ENCODE measurements around the gene CHST5.

The CHST5 gene

GRCh38 chr16:75566040-75566757, 30.3 kb upstream of the CHST5 start, which contains the start of gene GABARAPL2:
Gene GABARAPL2 (plus strand): TSS chr16:75566379. CDS start chr16:75566487, 108 bp downstream.
- TF ChIP-seq CTCF (IDR thresholded peaks at IDR 0.05; ENCODE audit: extremely low read depth, insufficient read depth, missing control alignments), result no peak
- in situ Hi-C loops (cut with MboI; ENCODE audit: low pct_unique_long_range_greater_than_20kb, low sequenced_read_pairs, unreplicated experiment), result no loop called here
- DNase-seq (ENCODE audit: low spot score), result peak; percentile 91

- in situ Hi-C loops (cut with MboI; ENCODE audit: low pct_unique_long_range_greater_than_20kb, low sequenced_read_pairs, unreplicated experiment), result no loop called here
- no peak for DNase-seq (ENCODE audit: low spot score)
These were observed 29.7 kb upstream of the CHST5 start for GRCh38 chr16:75565640-75566039.

GRCh38 chr16:75559564-75560372, 23.9 kb upstream of the CHST5 start:
- TF ChIP-seq CTCF (IDR thresholded peaks at IDR 0.05; ENCODE audit: extremely low read depth, insufficient read depth, missing control alignments), result no peak
- in situ Hi-C loops (cut with MboI; ENCODE audit: low pct_unique_long_range_greater_than_20kb, low sequenced_read_pairs, unreplicated experiment), result no loop called here
- no peak for DNase-seq (ENCODE audit: low spot score)

More at GRCh38 chr16:75565640-75566039, 29.7 kb upstream of the CHST5 start:
- TF ChIP-seq CTCF (IDR thresholded peaks at IDR 0.05; ENCODE audit: extremely low read depth, insufficient read depth, missing control alignments), result no peak

- no peak for TF ChIP-seq CTCF (IDR thresholded peaks at IDR 0.05; ENCODE audit: extremely low read depth, insufficient read depth, missing control alignments)
- no peak for DNase-seq (ENCODE audit: low spot score)
- in situ Hi-C loops (cut with MboI; ENCODE audit: low pct_unique_long_range_greater_than_20kb, low sequenced_read_pairs, unreplicated experiment), result no loop called here
These were observed 23.0 kb upstream of the CHST5 start for GRCh38 chr16:75558846-75559401.

GRCh38 chr16:75556431-75556950, 20.6 kb upstream of the CHST5 start:
- TF ChIP-seq CTCF (IDR thresholded peaks at IDR 0.05; ENCODE audit: extremely low read depth, insufficient read depth, missing control alignments), result no peak
- no peak for DNase-seq (ENCODE audit: low spot score)
- in situ Hi-C loops (cut with MboI; ENCODE audit: low pct_unique_long_range_greater_than_20kb, low sequenced_read_pairs, unreplicated experiment), result no loop called here

- peak; percentile 16 for TF ChIP-seq CTCF (IDR thresholded peaks at IDR 0.05; ENCODE audit: extremely low read depth, insufficient read depth, missing control alignments)
- peak; percentile 97 for DNase-seq (ENCODE audit: low spot score)
- in situ Hi-C loops (cut with MboI; ENCODE audit: low pct_unique_long_range_greater_than_20kb, low sequenced_read_pairs, unreplicated experiment), result no loop called here
These were observed 20.0 kb upstream of the CHST5 start, which contains the start of gene TMEM231 for GRCh38 chr16:75555707-75556430. Gene TMEM231 (minus strand): TSS chr16:75556252. CDS start chr16:75556209, 43 bp downstream.

Data from GM13977 (cell line).